HG02678 (cell line): ENCODE data around the gene CITED4.

Source experiments
- ATAC-seq: cut with Tn5 transposase; IDR thresholded peaks from one replicate; pipeline ENCODE4 v1.9.1; 2021; ENCODE audit warnings: mild to moderate bottlenecking, moderate library complexity; ENCODE audit not compliant: unreplicated experiment

Gene CITED4

DNA sequence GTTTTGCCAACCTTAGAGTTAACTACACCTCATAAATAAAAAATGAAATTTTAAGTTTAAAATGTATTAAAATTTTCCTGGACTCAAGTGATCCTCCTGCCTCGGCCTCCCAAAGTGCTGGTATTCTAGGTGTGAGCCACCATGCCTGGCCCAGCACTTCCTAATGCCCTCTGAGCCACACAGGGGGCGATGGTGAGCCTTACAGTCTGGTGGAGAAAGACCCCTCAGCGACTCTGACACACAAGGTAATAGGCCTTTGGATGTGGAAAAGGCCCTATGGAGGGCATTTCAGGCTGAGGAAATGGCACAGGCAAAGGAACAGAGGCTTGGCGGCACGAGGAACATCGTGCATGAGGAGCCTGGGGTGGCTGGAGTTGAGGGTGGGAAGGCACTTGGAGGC is 6.7 kb downstream of the CITED4 start:
- no peak for ATAC-seq

DNA sequence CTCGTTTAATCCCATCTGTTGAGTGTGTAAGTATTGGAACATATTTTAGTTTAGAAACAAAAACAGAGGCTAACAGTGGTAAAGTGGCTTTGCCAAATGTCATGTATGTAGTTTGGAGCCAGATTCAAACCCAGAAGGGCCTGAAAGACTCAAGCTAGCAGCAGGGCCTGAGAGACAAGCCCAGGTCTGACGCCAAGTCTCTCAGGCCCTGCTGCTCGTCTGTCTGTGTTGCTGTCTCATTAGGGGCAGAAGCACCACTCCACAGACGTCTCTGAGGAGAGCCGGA is 8.3 kb downstream of the CITED4 start:
- no peak for ATAC-seq

DNA sequence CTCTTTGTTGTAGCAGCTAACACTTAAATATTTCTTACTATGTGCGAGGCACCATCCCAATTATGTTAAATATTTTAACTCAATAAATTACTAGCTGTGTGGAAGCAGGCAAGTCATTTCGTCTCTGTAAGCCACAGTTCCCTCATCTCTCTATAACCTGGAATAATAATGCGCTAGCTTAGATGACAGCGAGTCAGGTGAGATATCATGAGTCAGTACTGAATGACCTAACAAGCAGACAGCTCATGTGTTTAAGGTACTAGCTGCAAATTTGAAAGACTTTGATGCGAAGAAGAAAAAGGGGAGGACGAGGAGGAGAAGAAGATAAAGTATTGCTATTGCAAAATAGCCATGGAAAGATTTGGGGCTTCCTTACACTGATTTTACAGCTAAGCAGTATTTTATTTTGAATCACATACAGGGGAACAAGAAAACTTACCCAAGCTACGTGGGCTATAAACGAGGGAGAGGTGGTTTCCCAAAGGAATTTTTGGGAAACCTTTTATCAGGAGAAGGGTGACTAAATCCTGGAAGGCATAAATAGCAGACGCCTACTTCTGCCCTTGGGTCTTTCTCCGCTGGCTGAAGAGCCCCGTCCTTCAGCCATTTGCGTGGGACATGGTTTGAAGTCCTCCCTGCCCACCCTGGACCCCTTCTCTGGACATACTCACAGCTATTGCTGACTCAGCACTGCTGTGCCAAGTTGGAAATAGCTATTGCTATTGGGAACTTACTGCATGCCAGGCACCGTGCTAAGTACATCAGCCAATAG is 8.9 kb downstream of the CITED4 start:
- ATAC-seq: no peak

DNA sequence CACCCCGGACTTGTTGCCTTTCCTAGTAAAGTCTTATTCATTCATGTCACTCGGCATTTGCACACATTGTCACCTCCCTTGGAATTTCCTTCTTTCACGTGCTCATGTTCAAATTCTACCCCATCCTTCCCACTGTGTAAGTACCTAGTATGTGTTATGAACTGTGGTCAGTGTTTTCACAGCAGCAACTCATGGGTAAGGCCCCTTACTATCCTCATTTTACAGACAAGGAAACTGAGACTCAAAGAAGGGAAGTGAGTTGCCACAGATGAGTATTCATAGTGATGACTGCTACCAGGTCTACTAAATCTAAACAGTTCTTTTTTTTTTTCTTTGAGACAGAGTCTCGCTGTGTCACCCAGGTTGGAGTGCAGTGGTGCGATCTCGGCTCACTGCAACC is 10.5 kb downstream of the CITED4 start:
- no peak for ATAC-seq

DNA sequence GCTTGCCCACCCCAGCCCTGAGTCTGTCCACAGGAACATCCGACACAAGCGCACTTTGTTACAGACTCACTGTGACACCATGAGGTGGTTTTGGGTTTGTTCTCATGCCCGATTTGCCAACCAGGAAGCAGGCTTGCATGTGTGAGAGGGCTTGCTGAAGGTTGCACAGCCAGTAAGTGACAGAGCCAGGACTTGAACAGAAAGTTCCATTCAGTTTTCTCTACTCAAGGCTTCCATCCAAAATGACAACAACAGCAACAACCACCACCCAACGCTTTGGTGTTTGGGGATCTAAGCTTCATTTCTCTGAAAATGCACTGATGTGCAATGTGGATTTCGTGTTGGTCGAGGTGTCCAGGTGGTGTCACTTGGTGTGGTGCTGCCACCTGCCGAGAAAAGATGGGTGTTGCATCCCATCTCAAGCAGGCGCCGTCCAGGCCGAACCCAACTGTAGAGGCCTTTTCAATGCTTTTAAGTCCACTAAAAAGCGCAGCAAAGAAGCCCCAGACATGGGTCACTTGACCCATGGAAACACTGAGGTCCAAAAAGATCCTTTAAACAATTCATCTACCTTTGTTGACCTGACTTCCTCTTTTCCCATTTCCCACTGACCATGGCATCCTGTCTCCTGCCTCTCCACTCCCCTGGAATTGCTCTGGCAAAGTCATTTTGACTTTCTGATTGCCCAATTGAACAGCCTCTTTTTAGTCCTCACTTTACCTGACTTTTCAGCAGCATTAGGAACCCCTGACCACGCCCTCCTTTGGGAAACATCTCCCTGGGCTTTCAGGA is 12.2 kb downstream of the CITED4 start:
- ATAC-seq: peak; percentile 54

DNA sequence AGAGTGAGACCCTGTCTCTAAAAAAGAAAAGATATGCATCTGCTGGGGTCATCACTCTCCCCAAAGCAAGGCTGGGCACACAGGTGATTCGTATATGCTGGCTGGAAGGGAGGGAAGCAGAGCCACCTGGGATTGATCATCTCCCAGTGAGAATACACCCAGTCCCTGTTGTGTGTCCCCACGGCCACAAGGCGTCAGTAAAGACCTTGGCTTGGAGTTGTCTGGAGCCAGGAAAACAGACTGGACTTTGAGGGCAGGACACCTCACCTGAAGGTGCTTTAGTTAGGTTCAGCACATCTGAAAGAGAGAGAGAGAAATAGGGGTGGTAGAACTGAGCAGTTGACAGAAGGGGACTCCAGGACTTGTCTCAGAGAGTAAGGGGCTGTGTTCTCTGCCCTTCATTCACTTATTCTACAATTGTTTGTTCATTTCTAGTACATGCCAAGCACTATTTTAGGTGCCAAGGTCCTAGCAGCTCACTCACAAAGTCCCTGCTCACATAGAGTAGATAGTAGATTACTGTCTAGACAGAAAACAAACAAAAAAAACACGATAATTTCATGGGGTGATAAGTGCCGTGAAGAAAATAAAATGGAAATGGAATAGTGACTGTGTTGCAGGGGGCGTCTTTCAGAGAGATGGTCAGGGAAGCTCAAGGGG is 13.5 kb downstream of the CITED4 start:
- no peak for ATAC-seq

DNA sequence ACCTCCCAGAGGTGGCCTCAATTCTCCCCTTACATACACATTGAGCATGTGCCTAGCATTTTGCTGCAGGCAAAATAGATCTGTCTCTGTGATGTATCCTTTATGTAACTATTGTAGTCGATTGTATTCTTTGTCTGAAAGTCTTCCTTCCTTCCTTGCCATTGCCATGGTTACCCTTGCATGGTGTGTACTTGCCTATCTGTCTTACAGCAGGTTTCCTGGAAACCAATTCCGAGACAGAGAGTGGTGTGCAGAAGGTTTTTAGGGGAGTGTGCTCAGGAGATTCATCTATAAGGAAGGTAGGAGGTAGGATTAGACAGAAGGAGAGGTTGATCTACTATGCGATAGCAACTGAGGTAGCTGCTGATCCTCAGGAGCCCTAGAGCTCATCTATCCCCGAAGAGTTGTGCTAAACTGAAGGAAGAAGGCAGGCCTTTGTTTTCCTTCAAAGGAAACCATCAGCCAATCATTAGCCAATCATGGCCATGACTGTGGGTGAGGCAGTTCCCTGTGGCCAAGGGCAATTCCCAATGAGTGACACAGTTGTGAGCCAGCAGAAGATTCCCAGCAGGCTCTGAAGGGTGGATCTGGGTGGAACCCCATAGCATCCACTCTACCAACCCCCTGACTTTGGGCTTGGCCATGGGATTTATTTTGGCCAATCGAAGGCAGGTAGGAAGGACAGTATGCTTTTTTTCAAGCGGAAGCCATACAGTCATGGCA is 15.0 kb downstream of the CITED4 start:
- no peak for ATAC-seq

DNA sequence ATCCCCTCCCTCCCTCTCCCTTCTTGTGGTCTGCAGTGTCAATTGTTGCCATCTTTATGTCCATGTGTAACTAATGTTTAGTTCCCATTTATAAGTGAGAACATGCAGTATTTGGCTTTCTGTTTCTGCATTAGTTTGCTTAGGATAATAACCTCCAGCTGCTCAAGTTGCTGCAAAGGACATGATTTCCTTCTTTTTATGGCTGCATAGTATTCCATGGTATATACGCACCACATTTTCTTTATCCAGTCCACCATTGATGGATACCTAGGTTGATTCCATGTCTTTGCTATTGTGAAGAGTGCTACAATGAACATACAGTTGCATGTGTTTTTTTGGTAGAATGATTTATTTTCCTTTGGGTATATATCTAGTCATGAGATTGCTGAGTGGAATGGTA is 16.3 kb downstream of the CITED4 start:
- no peak for ATAC-seq

DNA sequence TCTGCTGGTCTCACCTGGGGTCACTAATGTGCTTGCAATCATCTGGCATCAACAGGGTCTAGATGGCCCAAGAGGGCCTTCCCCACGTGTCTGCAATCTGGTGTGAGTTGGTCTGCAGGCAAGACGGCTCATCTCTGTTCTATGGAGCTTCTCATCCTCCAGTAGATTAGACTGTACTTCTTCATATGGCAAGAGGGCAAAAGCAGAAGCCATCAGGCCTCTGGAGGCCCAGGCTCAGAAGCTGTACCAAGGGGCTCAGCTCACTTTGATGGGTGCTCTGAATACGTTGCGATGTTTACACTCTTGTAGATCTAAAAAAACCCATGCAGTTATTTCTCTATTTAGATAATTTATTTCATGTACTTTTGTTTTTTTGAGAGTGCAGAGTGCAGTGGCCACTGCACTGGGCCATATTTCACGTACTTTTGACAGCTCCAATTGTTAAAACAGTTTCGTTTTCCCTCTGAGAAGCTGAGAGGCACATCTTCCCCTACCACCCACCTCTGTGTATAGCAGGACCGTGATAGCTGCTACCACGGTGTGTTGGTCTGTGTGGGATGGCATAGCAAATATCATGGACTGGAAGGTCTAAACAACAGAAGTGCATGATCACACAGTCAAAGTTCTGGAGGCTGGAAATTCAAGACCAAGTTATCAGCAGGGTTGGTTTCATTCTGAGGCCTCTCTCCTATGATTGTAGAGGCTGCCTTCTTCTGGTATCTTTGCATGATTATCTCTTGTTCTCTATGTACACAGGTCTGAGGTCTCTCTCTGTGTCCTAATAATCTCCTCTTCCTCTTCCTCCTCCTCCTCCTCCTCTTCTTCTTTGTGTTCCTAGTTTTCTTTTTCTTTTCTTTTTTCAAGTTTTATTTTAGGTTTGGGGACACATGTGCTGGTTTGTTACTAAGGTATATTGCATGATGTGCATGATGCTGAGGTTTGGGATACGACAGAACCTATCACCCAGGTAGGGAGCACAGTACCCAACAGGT is 17.0 kb downstream of the CITED4 start:
- ATAC-seq: no peak

DNA sequence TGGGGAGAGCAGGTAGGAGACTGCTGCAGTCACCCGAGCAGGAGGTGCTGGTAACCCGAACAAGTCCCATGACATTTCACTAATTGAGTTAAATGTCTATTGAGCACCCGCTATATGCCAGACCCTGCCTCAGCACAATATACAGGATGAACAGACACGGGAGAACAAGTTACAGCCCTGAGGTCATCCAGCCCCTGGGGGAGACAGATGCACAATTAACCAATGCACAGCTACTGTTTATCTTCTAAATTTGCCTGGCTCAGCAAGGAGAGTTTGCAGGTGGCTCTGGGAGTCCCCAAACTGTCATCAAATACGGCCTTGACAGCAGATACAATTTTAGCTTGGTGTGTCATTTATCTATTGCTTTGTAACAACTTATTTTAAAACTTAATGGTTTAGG is 18.1 kb downstream of the CITED4 start:
- ATAC-seq: no peak

DNA sequence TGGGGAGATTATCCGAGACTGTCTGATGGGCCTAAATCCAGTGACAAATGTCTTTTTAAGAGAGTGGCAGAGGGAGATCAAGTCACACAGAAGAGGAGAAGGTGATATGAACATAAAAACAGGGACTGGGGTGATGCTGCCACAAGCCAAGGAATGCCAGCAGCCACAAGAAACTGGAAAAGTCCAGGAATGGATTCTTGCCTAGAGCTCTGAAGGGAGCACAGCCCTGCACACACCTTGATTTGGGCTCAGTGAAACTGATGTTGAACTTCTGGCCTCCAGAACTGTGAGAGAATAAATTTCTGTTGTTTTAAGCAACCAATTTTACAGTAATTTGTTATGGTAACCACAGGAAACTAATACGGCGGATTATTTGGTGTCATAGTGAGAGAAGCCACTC is 19.5 kb downstream of the CITED4 start:
- no peak for ATAC-seq

DNA sequence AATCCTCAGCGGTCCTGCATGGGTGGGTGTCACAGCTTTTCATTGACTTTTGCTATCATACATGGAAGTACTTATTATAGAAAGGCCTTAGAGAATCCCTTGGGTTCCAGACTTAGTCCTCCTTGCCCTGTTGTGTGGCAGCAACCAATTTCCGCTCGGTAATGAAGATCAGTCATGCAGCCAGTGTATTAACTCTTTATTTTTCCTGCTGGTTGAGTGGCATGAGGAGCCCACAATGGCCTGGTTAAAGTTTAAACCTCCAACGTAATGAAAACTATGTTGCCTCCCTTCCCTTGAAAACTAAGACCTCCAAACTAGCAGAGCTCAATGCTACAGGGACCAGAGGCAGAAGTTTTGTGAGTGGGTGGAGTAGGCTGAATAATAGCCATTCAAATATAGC is 20.0 kb downstream of the CITED4 start:
- ATAC-seq: no peak

DNA sequence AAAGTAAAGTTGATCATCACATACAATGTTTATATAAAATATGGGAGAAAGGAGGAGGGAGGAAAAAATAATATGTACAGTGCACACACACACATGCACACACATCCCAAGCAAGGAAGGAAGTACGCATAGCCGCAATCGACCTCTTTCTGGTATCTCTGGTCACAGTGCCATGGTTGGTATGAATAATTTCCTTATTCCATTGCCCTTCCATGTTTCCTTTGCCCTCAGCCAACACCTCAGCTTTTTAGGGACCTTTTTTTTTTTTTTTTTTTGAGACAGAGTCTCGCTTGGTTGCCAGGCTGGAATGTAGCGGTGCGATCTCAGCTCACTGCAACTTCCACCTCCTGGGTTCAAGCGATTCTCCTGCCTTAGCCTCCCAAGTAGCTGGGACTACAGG is 20.6 kb downstream of the CITED4 start:
- no peak for ATAC-seq

DNA sequence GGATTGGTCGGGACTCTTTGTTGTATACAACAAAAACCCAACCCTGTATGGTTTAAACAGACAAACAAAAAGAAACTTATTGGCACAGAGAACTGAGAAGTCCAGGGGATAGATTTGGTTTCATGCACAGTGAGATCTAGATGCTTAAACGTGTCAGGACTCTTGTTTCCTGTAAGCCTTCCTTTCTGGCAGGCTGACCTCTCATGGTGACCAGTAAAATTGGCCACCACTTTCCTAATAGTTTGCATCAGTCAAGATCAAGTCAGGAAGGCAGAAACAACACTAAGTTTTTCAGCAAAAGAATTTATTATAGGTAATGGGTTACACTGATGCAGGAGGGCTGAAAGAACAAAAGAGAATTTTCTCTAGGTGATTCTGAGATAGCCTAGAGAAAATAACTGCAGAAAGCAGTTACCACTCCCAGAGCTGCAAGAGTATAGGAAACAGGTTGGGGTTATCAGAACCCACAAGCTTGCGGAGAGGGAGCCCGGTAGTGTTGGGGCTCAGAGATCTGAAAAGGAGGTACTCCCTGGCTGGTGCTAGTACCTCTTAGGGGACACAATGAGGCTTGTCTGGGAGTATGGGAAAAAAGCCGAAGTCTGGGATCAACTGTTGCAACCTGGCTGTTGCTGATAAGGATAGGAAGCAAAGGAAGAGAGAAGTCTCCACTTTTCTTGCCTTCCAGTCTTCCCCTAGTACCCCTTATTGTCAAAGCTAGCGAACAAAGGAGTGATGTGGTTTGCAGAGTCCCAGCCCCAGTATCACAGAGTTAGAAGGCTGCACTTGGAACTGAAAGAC is 21.4 kb downstream of the CITED4 start:
- ATAC-seq: no peak

DNA sequence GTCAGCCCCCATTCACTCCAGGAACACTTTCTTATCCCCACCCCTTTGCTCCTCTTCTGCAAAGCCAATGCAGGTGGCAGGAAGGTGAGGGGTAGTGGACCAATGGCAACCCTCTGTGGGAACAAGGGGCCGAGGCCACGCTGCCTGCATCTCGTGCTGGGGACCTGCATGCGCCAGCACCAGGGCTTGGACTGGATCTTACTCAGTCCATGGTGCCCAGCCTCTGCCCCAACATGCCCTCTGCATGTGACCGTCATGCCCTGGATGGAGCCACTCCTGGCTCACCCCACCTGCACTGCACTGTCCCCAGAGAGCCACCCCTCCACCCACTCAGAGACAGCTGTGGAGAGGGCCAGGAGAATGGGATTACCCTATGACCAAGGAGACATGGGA is 22.2 kb downstream of the CITED4 start:
- ATAC-seq: no peak

DNA sequence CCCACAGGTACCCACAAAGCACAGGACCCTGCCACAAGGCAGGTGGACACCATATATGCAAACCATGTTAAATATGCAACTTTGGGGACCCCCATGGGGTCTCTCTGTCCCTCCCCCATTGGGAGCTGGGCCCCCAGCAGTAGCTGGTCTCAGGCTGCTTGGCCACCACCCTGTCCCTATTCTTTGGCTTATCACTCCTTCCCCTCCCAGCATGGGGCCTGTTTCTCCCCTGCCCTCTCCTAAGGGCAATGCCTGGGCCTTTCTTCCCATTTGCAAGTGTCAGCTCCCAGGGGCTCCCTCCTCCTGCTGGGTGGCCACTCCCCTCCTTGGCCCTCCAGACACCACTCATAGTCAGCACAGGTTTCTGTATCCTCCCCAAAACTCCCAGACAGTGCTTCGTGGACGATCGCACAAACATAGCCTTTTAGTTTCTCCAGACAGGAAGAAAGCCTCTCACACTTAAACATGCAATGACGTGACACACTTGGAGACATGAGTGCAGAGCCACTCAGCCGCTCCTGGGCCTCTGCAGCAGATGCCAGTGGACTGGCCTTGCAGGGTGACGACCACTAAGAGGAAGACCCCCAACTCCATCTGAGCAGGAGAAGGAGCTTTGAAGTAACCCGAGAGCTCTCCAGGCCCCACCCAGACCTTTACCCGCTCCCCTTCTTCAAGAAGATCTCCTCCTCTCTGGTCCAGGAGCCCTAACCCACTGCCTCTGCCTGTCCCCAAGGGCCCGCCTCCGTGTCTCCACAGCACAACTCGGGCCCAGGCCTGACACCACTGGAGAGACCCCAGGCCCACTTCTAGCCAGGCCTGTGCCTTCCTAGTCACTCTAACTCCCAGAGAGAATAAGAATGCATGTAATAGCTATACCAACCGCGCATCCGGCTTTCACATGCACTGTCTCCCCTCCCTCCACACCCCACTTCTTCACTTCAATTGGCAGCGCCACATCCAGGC is 22.9 kb downstream of the CITED4 start:
- no peak for ATAC-seq

DNA sequence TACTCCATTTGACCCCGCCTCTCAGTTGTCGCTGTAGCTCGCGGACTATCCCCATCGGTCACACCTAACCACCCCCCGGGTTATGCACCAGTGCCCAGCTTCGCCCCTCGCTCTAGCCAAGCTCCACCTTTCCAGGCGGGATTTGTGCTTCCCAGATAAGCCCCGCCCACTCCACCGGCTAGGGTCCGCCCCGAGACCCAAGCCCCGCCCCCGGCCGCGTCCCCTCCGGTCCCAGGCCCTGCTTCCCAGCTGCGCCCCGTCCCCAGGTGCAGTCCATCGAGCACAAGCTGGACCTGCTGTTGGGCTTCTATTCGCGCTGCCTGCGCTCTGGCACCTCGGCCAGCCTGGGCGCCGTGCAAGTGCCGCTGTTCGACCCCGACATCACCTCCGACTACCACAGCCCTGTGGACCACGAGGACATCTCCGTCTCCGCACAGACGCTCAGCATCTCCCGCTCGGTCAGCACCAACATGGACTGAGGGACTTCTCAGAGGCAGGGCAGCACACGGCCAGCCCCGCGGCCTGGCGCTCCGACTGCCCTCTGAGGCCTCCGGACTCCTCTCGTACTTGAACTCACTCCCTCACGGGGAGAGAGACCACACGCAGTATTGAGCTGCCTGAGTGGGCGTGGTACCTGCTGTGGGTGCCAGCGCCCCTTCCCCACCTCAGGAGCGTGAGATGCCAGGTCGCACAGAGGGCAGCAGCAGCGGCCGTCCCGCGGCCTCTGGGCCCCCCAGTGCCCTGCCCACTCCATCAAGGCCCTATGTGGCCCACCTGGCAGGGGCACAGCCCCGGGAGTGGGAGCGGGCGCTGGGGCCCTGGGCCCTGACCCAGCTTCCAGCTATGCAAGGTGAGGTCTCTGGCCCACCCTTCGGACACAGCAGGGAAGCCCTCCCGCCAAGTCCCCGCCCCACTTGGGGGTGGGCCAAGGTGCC is 23.9 kb downstream of the CITED4 start:
- ATAC-seq: no peak
